ENCODE results near the gene SEC23IP. TPM values are rescaled to one million over a fixed set of nuclear protein-coding genes. Genes with fewer than 3 reads are reported as not detected.

The SEC23IP gene
- total RNA-seq, 4 donors from 2014 or later, result 19.7 to 41.1 (median 22.9) TPM

- intact Hi-C loops (cut with DNase I; ENCODE audit: low total_unique reads), result no loop called here
- no peak overlapping the region for H3K4me3 ChIP-seq (ENCODE audit: low read depth, poor library complexity, severe bottlenecking)
- DNase-seq (ENCODE audit: low spot score in 2 of 2), result no peak
- TF ChIP-seq CTCF (IDR thresholded peaks at IDR 0.05) (no peak), POLR2A (IDR thresholded peaks at IDR 0.05) (no peak)
Observed at GRCh38 chr10:119908166-119908565, 15.6 kb downstream of the SEC23IP start.

- no peak for TF ChIP-seq POLR2A (IDR thresholded peaks at IDR 0.05)
- TF ChIP-seq CTCF (IDR thresholded peaks at IDR 0.05), result no peak
- no peak overlapping the region for H3K4me3 ChIP-seq (ENCODE audit: low read depth, poor library complexity, severe bottlenecking)
- no peak for DNase-seq (ENCODE audit: low spot score in 2 of 2)
- 97 to 98% methylated on average over 6 of the region's 6 CpGs for WGBS, 2 donors
- intact Hi-C loops (cut with DNase I; ENCODE audit: low total_unique reads), result no loop called here
Observed at GRCh38 chr10:119910689-119911088, 18.2 kb downstream of the SEC23IP start.

GRCh38 chr10:119917777-119918176, 25.2 kb downstream of the SEC23IP start:
- TF ChIP-seq CTCF (IDR thresholded peaks at IDR 0.05) (no peak), POLR2A (IDR thresholded peaks at IDR 0.05) (no peak)
- no peak overlapping the region for H3K4me3 ChIP-seq (ENCODE audit: low read depth, poor library complexity, severe bottlenecking)
- WGBS, 2 donors, result 66 to 70% methylated on average over 3 of the region's 3 CpGs
- no peak for DNase-seq (ENCODE audit: low spot score in 2 of 2)
- intact Hi-C loops (cut with DNase I; ENCODE audit: low total_unique reads), result no loop called here

GRCh38 chr10:119919271-119919670, 26.7 kb downstream of the SEC23IP start:
- intact Hi-C loops (cut with DNase I; ENCODE audit: low total_unique reads), result no loop called here
- 89 to 92% methylated on average over 3 of the region's 3 CpGs for WGBS, 2 donors
- no peak for DNase-seq (ENCODE audit: low spot score in 2 of 2)
- H3K4me3 ChIP-seq (ENCODE audit: low read depth, poor library complexity, severe bottlenecking), result no peak overlapping the region
- no peak for TF ChIP-seq CTCF (IDR thresholded peaks at IDR 0.05)
- TF ChIP-seq POLR2A (IDR thresholded peaks at IDR 0.05), result no peak

- TF ChIP-seq POLR2A (IDR thresholded peaks at IDR 0.05), result no peak
- no peak for TF ChIP-seq CTCF (IDR thresholded peaks at IDR 0.05)
- 83 to 98% methylated on average over 1 of the region's 1 CpG for WGBS, 2 donors
- H3K4me3 ChIP-seq (ENCODE audit: low read depth, poor library complexity, severe bottlenecking), result no peak overlapping the region
- intact Hi-C loops (cut with DNase I; ENCODE audit: low total_unique reads), result no loop called here
- no peak for DNase-seq (ENCODE audit: low spot score in 2 of 2)
Observed at GRCh38 chr10:119919826-119920225, 27.3 kb downstream of the SEC23IP start.

GRCh38 chr10:119928411-119928810, 35.9 kb downstream of the SEC23IP start:
- H3K4me3 ChIP-seq (ENCODE audit: low read depth, poor library complexity, severe bottlenecking), result no peak overlapping the region
- intact Hi-C loops (cut with DNase I; ENCODE audit: low total_unique reads), result no loop called here
- no peak for TF ChIP-seq POLR2A (IDR thresholded peaks at IDR 0.05)
- no peak for TF ChIP-seq CTCF (IDR thresholded peaks at IDR 0.05)
- DNase-seq (ENCODE audit: low spot score in 2 of 2), result no peak
